Measurements from ENCODE around the gene SORCS2.

Gene SORCS2

DNA sequence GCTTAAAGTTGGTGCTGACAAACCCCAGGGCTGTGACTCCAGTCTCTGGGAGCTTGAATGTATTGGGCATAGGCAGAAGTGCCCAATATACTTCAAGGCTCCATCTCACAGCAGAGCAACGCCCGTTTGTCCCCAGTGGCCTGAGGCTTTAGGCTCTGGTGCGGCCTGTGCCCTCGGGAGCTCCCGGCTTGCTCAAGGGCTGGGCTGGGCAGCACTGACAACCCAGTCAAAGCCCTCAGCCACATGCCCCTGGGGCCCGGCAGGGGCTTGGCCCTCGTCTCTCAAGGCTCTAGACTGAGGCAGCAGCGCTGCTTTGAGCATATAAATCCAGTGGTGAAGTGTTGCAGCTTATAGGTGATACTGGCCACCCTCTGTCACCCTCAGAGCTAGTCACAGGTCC is 543.6 kb downstream of the SORCS2 start:
- in situ Hi-C loops (cut with HindIII; ENCODE audit: low pct_ligation_motif_present, low sequenced_read_pairs): no loop called here
- TF ChIP-seq, protein P1, sequence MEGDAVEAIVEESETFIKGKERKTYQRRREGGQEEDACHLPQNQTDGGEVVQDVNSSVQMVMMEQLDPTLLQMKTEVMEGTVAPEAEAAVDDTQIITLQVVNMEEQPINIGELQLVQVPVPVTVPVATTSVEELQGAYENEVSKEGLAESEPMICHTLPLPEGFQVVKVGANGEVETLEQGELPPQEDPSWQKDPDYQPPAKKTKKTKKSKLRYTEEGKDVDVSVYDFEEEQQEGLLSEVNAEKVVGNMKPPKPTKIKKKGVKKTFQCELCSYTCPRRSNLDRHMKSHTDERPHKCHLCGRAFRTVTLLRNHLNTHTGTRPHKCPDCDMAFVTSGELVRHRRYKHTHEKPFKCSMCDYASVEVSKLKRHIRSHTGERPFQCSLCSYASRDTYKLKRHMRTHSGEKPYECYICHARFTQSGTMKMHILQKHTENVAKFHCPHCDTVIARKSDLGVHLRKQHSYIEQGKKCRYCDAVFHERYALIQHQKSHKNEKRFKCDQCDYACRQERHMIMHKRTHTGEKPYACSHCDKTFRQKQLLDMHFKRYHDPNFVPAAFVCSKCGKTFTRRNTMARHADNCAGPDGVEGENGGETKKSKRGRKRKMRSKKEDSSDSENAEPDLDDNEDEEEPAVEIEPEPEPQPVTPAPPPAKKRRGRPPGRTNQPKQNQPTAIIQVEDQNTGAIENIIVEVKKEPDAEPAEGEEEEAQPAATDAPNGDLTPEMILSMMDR (IDR thresholded peaks at IDR 0.05; ENCODE audit: low read depth, low read length, missing control alignments): no peak
- peaks cover 2% of the 10 kb centered on the region for H3K27me3 ChIP-seq (replicated peaks)
- H3K27ac ChIP-seq: no peak overlapping the region
- DNase-seq: no peak
- no peaks in the 10 kb centered on the region for H3K36me3 ChIP-seq (replicated peaks)
- no peak overlapping the region for H3K4me3 ChIP-seq (ENCODE audit: low read depth, low read length)

- DNase-seq: peak; percentile 35
Observed at GRCh38 chr4:7736436-7737267, 544.3 kb downstream of the SORCS2 start.

DNA sequence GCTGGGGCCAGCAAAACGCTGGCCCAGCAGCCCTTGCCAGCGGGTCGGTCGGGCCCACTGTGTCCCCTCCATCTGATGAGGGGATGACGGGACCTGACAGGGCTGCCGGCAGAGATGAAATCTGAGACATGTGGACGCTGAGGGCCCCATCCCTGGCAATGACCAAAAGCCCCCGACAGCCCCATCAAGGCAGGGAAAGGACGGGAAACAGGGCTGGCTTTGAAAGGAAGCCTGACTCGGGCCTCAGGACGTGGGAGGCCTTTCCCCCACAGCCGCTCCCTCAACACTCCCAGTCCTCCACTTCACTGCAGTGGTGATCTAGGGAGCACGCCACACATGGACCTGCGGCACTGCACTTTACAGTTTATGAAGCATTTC is 544.9 kb downstream of the SORCS2 start:
- no peak for DNase-seq
- Histone ChIP-seq H3K36me3 (replicated peaks) (no peaks in the 10 kb centered on the region), H3K27ac (no peak overlapping the region), H3K27me3 (replicated peaks) (peaks cover 2% of the 10 kb centered on the region), H3K4me3 (ENCODE audit: low read depth, low read length) (no peak overlapping the region)
- in situ Hi-C loops (cut with HindIII; ENCODE audit: low pct_ligation_motif_present, low sequenced_read_pairs): no loop called here
- TF ChIP-seq, protein P1 (IDR thresholded peaks at IDR 0.05; ENCODE audit: low read depth, low read length, missing control alignments): no peak

More at GRCh38 chr4:7736436-7737267, 544.3 kb downstream of the SORCS2 start:
- H3K36me3 ChIP-seq (replicated peaks): no peaks in the 10 kb centered on the region
- in situ Hi-C loops (cut with HindIII; ENCODE audit: low pct_ligation_motif_present, low sequenced_read_pairs): no loop called here
- H3K27me3 ChIP-seq (replicated peaks): peaks cover 2% of the 10 kb centered on the region
- H3K4me3 ChIP-seq (ENCODE audit: low read depth, low read length): no peak overlapping the region
- TF ChIP-seq, protein P1 (IDR thresholded peaks at IDR 0.05; ENCODE audit: low read depth, low read length, missing control alignments): no peak
- no peak overlapping the region for H3K27ac ChIP-seq

DNA sequence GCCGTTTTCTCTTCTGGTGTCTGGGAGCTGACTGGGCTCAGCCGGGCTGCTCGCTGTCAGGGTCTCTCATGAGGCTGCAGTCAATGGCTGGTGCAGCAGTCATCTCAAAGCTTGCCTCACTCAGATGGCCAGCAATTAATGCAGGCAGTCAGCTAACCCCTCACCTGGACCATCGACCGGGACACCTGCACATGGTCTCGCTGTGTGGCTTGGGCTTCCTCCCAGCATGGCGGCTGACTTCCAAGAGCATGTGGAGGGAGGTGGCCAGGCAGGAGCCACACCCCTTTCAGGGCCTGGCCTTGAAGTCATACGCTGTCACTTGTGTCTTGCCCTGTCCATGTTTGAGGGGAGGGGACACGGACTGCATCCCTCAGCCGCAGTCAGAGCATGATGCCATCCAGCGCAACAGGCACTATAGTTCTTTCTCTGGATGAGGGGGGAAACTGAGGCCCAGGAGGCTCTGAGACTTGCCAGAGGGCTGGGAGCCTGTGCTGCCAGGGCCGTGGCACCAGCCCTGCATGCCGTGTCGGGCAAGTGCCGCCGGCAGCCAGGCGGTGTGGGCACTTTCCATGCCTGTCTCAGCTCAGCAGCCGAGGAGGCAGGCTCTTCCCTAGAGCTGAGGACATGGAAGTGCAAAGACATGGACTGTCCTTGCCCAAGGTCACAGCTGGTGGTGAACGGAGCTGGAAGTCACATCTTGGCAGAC is 545.6 kb downstream of the SORCS2 start:
- in situ Hi-C loops (cut with HindIII; ENCODE audit: low pct_ligation_motif_present, low sequenced_read_pairs): no loop called here
- TF ChIP-seq, protein P1 (IDR thresholded peaks at IDR 0.05; ENCODE audit: low read depth, low read length, missing control alignments): no peak
- Histone ChIP-seq H3K27me3 (replicated peaks) (peaks cover 2% of the 10 kb centered on the region), H3K4me3 (ENCODE audit: low read depth, low read length) (no peak overlapping the region), H3K36me3 (replicated peaks) (no peaks in the 10 kb centered on the region), H3K27ac (no peak overlapping the region)
- DNase-seq: no peak

DNA sequence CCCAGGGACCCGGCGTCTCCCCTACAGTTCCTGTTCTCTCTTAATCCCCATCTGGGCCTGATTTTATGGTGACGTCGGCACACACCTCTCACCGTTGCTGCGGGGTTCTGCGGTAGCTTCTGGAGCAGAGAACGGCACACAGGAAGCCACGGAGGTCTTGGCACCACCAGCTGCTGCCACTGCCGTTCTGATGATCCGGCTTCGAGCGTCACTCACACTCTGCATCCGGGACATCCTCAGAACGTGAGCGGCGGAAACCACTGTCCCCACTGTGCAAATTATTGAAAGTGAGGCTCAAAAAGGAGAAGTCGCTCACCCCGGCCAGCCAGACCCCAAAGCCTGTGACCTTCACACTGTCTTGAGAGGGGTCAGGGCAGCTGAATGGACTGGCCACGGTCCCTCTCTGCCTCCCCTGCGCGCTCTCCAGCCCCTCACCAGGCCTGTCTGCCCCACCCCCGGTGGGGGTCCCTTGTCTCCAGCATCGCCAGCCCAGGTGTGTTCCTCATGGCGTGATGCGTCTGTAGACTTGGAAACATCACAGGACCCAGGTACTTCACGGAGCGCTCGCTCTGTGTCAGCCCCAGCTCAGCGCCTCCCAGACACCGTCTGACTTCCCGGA is 546.2 kb downstream of the SORCS2 start:
- TF ChIP-seq, protein P1 (IDR thresholded peaks at IDR 0.05; ENCODE audit: low read depth, low read length, missing control alignments): no peak
- Histone ChIP-seq H3K27ac (no peak overlapping the region), H3K4me3 (ENCODE audit: low read depth, low read length) (no peak overlapping the region), H3K36me3 (replicated peaks) (no peaks in the 10 kb centered on the region), H3K27me3 (replicated peaks) (peaks cover 2% of the 10 kb centered on the region)
- no peak for DNase-seq
- in situ Hi-C loops (cut with HindIII; ENCODE audit: low pct_ligation_motif_present, low sequenced_read_pairs): no loop called here

Data from brain microvascular endothelial cell (primary cell).